K562 treated with DMSO at 1 percent for 12 hours (cell line): ENCODE measurements around the gene BCL11A. TPM values are rescaled to one million over a fixed set of nuclear protein-coding genes. Genes with fewer than 3 reads are reported as not detected.

ENCODE experiments used
- total RNA-seq: library from RNA; unstranded; fragments of 300-600 nt; gene quantifications from 2 replicates; pipeline ENCODE4 v1.2.3, GENCODE V29; 2022; ENCODE audit not compliant: insufficient read depth

Gene BCL11A
- total RNA-seq, result not detected in 2 replicates

GRCh38 chr2:60553495-60554073 lies at the start of gene BCL11A:
BCL11A (minus strand) TSS chr2:60553654; CDS start chr2:60553270, 384 bp downstream.

Other genes with a start within 250 kb of the BCL11A start
- gene PAPOLG, start 202.6 kb upstream of the BCL11A start, total RNA-seq, result 1.7 and 9.6 TPM in 2 replicates